GM21381 (cell line): ENCODE results near the gene IREB2.
"Not testable (repeated sequence)": the region's sequence is repeated elsewhere in the genome, so short reads cannot be mapped to it uniquely, and the experiment has no call there.

Experiments used
- ATAC-seq: cut with Tn5 transposase; IDR thresholded peaks from one replicate; pipeline ENCODE4 v1.9.1; 2021; ENCODE audit warnings: mild to moderate bottlenecking, moderate library complexity; ENCODE audit not compliant: unreplicated experiment

IREB2 gene

DNA sequence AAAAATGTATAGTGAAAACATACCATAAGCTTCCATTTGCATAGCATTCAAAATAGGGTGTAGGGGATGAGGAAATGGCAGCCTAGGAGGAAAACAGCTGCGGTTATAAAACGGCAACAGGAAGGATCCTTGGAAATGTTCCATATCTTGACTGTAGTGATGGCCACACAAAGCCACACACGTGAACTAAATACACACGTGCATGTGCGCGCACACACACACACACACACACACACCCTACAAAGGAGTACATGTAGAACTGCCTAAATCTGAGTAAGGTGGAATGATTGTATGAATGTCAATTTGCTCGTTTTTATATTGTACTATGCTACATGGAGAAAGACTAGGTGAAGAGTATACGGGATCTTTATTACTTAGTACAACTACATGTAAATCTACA lies 3.9 kb upstream of the IREB2 start:
- ATAC-seq, result no peak

DNA sequence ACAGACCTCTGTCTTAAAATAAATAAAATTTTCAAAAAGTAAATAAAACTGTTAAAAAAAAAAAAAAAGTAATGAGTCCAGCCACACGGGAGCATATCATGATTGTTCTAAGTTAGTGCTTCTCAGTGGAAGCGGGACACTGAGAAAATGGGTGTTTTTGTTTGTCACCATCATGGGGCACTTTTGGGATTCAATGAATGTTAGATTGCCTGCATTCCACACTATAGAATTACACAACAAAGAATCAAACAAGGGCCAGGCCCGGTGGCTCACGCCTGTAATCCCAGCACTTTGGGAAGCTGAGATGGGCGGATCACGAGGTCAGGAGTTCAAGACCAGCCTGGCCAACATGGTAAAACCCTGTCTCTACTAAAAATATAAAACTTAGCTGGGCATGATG lies 3.3 kb upstream of the IREB2 start:
- ATAC-seq, result not testable (repeated sequence)

DNA sequence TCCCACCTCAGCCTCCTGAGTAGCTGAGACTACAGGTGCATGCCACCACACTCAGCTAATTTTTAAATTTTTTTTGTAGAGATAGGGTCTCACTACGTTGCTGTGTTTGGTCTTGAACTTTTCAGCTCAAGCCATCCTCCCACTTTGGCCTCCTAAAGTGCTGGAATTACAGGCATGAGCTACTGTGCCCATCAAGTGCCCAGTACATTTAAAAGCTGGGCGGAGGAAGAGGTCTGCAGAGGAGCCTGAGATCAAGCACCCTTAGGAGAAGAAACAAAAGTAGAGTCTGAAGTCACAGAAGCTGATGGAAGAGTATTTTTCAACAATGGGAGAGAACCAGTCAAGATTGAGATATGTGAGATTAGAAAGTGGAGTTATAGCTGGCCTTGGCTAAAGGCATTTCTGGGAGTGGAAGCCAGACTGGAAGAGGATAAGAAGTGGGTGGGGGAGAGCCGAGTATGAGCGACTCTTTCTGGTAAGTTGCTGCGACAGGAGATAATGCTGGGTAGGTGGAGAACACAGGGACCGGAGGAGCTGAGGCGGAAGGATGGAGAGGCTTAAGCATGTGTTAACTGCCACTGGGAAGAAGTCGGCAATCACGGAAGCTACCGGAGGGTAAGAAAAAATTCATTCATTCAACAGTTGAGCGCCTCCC lies 782 bp upstream of the IREB2 start:
- peak; percentile 6 for ATAC-seq

DNA sequence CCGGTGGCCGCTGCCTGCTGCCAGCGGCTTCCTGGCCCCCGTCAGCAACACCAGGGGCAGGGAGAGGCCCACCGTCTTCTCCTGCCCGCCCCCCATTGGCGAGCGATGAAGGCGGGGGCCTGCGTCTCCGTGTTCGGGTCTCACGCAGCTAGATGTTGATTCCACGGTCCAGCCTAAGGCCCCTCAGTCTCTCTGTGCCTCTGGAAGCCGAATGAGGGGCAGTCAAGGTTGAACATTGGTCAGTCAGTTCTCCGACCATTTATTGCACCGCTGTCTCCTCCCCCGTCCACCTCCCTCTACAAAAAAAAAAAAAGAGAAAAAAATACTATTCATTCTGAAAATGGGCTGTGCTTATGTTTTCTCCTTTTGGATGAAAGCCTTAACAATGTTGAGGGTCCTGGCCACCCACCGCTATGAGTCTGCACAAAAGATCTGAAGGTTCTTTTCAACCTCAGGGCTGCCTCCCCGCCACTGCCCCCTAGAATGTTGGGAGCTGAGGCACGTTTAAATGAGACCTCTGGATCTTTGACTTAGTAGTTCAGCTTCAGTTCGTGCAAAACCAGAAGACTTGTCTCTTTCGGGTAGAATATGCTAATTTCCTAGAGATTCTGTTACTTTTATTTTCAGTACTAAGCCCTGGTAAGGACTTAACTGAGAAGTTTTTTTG lies 736 bp downstream of the IREB2 start:
- ATAC-seq, result no peak

DNA sequence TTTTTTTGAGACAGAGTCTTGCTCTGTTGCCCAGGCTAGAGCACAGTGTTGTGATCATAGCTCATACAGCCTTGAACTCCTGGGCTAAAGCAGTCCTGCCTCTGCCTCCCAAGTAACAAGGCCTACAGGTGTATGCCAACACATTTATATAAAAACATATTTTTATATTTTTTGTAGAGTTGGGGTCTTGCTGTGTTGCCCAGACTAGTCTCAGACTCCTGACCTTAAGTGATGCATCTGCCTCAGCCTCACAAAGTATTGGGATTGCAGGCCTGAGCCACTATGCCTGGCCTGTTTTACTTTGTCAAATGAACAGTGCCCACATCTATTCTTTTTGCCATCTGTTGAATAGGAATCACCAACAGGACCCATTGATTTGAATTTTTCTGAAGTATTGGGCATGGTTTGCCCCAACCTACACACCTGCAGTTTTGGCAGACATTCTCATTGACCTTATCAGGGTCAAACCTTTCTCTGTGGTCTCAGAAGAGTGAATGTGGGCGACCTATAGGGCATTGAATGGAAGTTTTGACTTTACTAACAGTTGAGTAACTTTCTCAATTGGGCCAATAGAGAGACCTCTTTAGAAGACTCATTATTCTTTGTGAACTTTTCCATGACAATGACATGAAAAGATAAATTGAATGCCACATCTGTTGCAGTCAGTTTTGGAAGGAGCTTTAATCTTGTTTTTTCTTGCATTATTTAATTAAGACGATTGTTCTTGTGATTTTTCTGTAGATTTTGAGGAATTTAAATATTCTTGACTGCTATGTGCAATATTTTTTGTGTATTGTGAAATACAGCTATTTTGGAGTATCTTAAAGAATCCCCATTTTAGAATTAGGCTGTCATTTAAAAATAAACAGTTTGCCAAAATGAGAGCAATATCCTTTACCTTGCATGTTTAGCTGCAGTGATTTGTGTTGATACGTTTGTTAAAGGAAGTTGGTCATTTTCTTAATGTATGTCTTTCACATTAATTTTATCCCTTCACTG lies 2.7 kb downstream of the IREB2 start:
- no peak for ATAC-seq

DNA sequence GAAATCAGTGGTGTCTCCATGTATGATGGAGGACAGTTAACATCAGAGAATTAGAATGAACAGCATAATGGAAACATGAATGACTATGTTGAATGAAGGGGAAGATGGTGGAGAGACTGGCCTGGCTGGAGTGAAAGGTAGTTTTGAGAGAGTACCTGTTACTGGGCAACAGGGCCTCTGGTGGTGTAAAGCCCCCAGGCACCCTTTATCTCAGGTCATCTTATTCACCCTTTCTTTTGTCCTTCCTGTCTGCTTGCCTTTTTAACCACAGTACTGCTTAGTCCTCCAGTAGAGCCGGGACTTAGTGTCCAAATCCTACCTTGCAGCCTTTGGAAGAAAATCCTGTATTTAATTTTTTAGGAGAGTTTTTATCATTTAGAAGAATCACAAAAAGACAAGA lies 6.2 kb downstream of the IREB2 start:
- no peak for ATAC-seq

DNA sequence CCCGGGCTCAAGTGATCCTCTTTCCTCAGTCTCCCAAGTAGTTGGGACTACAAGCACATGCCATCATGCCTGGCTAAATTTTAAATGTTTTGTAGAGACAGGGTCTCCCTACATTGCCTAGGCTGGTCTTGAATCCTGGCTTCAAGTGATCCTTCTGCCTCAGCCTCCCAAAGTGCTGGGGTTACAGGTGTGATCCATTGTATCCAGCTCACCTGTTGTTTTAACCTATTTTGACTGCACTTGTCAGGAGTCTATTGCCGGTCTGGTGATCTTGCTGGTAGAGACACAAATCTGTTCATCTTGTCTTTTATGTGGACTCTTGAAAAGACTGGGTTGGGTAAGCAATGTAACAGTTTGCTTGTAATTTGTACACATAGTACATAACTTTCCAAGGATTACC lies 7.9 kb downstream of the IREB2 start:
- ATAC-seq, result no peak

DNA sequence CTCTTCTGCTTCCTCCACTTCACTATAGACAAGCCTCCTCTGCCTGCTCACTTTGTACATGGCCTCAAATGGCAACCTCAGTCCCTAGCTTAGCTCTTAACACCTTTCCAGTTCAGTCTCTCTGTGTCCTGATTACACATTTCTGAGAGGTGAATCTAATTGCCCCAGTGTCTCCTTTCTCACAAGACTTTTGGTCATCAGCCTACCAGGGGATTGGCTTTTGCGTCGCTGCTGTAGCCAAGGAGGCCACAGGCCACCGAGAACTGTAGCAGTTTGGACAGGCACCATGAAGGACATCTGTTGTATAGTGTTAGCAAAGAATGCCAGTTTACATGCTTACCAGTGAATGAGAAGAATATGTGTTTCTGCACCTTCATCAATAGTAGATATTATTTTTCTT lies 8.5 kb downstream of the IREB2 start:
- no peak for ATAC-seq

DNA sequence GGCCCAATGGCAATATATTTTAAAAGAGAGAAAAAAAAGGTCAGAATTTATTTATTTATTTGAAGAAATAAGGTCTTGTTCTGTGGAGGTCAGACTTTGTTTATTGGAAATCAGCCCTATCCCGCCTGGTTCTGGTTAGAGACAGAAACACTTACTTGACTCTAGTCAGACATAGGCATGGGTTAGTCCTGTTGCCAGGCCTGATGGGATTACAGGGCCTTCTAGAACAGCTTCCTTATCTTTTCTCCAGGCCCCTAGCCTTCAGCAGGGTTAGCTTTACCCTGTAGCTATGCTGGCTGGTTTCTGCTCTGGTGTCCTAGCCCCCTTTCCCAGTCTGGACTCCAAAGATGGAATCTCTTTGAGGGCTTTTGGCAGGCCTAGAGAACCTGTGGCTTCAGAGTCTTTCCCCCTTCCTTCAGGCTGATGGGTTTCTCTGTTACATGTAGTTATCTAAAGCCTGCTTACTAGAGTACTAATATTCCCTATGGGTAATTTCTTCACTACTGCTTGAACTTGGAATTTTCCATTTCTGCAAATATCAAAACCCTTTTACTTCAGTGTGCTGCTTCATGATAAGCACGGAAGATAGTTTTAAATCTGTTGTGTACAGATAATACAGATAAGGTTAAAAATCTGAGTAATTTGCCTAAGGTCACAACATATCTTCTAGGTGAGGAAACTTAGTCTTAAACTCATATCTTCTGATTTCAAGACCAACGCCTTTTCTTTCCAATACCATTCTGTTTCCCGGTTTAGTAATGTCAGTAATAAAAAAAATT lies 10.6 kb downstream of the IREB2 start:
- no peak for ATAC-seq

DNA sequence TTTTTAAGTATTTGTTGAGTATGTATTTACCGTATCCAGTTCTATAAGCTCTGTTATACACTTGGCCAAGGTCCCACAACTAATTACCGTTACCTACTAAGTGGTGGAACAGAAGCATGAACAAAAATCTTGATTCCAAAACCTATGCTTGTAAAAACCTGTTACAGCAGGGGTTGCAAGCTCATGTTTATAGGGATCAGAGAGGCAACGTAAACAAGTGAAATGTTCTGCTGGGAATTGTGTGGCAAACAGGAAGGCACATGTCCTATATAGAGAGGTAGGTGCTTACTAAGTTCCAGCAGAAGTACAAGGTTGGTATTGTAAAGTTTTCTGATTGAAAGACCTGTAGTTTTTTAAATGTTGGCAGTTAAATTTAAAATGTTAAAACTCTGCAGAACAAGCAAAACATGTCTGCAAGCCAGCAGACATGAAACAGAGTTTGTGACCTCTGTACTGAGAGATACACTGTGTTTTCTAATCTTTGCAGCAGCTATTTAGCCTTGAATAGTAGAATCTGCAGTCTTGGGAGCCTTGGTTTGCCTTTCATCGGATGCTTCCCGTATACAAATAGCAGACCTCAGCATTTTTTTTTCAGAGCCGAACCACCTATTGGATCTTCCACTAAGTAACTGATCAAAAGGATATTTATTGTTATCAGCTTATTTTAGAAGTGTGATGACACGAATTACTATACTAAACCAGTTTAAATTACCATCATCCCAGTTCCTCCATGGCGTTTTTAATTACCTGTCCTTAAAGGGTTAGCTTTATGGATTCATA lies 11.4 kb downstream of the IREB2 start:
- no peak for ATAC-seq

DNA sequence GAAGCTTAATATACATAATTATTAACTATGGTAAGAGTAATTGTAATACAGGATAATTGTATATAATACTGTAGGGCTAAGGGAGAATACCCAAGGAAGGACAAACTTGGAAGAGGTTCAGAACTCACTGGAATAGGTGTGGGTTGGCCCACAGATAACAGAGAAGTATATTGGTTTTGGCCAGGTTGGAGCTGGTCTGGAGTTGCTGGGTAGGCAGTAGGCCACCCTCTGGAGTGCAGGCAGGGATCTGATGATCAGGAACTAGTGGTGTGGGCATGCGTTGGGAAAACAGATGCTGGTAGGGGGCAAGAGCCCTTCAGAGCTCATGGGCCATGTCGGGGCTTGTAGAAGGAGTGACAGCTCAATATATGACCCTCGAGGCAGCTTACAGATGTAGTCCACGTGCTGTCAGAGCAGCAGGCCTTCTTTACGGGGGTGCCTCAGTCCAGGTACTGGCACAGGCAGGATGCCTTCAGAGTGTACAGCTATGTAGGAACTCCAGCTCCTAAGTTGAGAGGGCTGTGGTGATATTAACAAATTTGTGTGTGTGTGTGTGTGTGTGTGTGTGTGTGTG lies 12.4 kb downstream of the IREB2 start:
- ATAC-seq, result no peak

DNA sequence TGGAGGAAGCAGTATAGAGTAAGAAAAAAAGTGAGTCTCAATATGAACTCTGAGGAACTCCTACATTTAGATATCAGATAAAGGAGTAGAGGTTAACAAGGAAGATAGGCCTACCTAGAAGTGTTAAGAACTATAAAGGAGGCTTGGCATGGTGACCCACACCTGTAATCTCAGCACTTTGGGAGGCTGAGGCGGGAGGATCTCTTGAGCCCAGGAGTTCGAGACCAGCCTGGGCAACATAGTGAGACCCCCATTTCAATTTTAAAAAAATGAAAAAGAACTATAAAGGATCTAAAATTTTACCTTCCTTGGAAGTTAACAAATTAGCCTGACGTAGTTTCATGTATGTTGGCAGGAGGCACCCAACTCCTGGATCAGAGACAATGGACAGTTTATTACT lies 14.5 kb downstream of the IREB2 start:
- no peak for ATAC-seq

DNA sequence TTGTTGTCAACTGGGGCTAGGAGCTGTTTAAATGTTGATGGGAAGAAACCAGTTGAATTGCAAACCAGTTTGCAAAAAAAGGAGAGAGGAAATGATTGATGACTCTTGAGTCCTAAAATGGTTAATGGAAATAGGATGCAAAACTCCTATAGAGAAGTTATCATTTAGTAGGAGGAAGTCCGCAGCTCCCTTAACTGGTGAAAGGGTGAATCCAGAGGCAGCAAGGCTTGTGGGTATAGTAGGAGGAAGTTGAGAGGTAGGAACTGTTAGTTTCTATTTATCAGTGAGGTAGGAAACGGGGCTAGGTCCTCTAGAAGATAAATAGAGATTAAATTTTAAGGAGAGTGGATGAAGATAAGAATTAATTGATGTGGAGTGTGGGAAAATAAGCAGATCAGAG lies 15.4 kb downstream of the IREB2 start:
- no peak for ATAC-seq

DNA sequence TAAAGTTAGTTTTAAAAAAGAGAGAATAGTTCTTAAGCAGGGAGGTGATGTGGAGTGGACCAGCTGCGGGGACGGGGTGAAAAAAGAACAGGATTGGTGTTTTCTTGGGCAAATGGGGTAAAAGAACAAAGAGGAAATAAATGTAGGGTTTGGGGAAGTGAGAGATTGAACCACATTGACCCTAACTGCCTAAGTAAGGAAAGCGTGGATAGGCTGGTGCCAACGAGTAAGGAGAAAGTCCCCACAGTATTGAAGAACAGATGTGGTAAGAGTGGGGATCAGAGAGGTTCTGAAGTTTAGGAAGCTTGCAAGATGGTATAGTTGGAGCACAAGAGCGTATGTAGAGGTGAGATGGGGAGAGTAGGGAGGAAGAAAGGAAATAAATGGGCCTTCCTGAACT lies 17.0 kb downstream of the IREB2 start:
- no peak for ATAC-seq

DNA sequence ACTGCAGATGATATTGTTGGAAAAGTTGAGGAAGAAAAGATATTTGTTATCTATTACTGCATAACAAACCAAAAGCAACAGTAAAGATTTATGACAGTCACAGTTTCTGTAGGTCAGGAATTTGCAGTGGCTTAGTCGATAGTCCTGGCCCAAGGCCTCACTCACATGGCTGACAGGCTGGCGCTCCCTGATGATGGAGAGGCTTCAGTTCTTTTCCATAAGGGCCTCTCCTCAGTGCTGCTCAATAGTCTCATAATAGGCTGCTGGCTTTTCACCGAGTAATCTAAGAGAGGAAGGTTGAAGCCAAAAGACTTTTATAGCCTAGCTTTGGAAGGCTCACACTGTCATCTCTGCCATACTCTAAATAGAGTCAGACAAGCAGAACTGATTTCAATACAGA lies 17.7 kb downstream of the IREB2 start:
- ATAC-seq, result no peak

DNA sequence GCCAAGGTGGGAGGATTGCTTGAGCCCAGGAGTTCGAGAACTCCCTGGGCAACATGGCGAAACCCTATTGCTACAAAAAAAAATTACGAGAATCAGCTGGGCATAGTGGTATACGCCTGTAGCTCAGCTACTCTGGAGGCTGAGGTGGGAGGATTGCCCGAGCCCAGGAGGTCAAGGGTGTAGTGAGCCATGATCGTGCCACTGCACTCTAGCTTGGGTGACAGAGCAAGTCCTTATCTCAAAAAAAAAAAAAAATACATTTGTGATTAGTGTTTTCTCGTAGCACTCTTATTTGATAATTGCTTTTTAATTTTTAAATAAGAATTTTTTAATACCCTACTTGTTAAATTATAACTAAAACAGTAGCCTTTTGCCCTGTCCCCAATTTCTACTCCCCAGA lies 18.4 kb downstream of the IREB2 start:
- no peak for ATAC-seq

DNA sequence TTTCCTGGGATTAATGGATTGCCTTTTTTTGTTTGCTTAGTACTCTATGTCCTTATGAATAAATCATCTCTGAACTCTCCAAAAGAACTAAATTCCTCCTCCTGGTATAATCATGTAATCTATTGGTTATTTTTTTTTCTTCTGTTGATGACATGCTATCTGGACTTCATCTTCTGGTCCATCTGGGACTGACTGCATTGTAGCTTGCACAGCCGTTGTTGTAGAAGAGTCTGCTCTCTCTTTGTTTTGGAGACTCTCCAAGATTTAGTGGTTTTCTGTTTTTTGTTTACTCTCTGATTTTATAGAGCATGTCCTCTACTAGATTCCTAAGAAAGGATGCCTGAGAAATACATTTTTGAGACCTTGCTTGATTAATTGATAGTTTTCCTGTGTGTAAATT lies 19.1 kb downstream of the IREB2 start:
- ATAC-seq, result no peak

DNA sequence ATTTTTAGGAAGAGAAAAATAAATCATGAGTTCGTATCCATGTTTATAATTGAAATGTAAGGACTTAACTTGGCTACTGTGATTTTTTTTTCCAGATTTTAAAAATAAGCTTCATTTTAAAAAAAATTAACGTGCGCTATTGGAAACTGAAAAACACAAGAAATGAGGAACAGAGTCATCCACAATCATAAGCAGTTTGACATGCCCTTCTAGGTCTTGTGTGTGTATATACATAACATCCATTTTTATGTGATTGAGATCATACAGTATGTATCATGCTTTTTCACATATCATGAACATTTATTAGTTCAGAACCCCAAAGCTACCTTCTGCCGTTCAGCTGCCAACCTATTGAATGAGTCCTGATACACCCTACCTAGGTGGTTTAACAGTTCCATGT lies 22.7 kb downstream of the IREB2 start:
- no peak for ATAC-seq

DNA sequence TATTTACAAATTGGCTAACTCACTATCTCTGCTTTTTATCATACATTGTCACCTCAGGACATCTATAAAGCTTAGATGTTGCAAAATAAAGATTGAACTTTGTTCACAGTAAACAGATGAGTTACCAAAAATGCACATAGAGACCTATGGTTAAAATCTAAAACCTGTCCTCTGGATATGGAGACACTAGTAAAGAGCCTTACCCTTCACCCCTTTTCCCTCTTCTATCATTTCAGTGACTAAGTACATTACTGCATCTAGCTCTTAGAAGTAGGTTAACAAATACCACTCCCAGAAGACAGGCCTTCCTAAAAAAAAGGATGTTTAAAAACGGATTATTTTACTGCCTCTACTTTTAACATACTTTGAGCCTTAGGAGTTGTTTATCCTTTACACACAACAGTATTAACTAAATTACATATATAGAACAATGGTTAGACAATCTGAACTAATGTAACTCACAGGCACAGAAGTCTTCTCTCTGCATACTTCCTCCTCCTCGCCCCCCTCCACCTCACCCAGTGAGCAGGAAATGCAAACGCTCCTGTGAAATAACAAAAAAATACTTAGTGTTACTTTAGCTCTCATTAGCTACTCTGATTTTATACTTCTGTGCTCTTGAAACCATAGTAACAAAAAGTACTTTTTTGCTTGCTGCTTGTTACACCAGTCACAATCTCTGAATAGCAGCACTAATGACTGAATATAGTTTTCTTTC lies 23.3 kb downstream of the IREB2 start:
- ATAC-seq, result no peak
